Liver (tissue), 3 donors: ENCODE results near the gene SCYGR8.

Experiments used
- HNF4G ChIP-seq: IDR thresholded peaks from 2 replicates; pipeline ENCODE4 v1.6.1; 2016; ENCODE audit warnings: antibody characterized with exemption
- RAD21 ChIP-seq, 2 donors: IDR thresholded peaks; 2 replicates each; pipeline ENCODE4 v1.6.1; 2016; ENCODE audit warnings: antibody characterized with exemption in 2 of 2, mild to moderate bottlenecking in 2 of 2
- RXRA ChIP-seq, 2 donors: IDR thresholded peaks; 2 replicates each; pipeline ENCODE4 v1.6.1; 2017 to 2018; ENCODE audit warnings: antibody characterized with exemption in 2 of 2, mild to moderate bottlenecking in 1 of 2
- SP1 ChIP-seq: IDR thresholded peaks from 2 replicates; pipeline ENCODE4 v1.6.1; 2018; ENCODE audit warnings: antibody characterized with exemption, mild to moderate bottlenecking
- TF ChIP-seq, protein P1 (sequence below): fragments of 150-350 bp; IDR thresholded peaks from 2 replicates; pipeline ENCODE4 v1.5.1; 2017; ENCODE audit warnings: improper control_type of control experiment, low read depth, low read length; ENCODE audit not compliant: missing input control
- TF ChIP-seq, protein P2 (sequence below): IDR thresholded peaks from 2 replicates; pipeline ENCODE4 v1.6.1; 2016; ENCODE audit warnings: antibody characterized with exemption, mild to moderate bottlenecking
- donor health status: healthy.
- donor health status: healthy.

DNA sequence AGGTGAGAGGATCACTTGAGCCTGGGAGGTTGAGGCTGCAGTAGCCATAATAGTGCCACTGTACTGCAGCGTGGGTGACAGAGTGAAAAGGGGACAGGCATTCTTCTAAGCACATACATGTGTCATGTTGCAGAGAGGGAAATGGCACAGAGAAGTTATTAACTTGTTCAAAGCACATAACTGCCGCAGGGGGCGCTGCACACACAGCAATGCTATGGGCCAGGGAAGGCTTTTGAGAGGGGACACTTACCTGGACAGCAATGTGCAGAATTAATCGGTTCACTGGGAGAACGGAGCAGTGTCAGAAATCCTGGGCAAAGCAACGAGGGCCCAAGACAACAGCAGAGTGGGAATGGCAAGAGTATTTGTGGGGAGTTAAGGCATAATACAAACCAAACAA is 2.4 kb downstream of the SCYGR8 start:
- TF ChIP-seq, protein P1, sequence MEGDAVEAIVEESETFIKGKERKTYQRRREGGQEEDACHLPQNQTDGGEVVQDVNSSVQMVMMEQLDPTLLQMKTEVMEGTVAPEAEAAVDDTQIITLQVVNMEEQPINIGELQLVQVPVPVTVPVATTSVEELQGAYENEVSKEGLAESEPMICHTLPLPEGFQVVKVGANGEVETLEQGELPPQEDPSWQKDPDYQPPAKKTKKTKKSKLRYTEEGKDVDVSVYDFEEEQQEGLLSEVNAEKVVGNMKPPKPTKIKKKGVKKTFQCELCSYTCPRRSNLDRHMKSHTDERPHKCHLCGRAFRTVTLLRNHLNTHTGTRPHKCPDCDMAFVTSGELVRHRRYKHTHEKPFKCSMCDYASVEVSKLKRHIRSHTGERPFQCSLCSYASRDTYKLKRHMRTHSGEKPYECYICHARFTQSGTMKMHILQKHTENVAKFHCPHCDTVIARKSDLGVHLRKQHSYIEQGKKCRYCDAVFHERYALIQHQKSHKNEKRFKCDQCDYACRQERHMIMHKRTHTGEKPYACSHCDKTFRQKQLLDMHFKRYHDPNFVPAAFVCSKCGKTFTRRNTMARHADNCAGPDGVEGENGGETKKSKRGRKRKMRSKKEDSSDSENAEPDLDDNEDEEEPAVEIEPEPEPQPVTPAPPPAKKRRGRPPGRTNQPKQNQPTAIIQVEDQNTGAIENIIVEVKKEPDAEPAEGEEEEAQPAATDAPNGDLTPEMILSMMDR = no peak
- TF ChIP-seq HNF4G (no peak), RXRA (IDR thresholded peaks at IDR 0.05) (no peak), RAD21 (IDR thresholded peaks at IDR 0.05) (no peak), SP1 (no peak)
- TF ChIP-seq, protein P2, sequence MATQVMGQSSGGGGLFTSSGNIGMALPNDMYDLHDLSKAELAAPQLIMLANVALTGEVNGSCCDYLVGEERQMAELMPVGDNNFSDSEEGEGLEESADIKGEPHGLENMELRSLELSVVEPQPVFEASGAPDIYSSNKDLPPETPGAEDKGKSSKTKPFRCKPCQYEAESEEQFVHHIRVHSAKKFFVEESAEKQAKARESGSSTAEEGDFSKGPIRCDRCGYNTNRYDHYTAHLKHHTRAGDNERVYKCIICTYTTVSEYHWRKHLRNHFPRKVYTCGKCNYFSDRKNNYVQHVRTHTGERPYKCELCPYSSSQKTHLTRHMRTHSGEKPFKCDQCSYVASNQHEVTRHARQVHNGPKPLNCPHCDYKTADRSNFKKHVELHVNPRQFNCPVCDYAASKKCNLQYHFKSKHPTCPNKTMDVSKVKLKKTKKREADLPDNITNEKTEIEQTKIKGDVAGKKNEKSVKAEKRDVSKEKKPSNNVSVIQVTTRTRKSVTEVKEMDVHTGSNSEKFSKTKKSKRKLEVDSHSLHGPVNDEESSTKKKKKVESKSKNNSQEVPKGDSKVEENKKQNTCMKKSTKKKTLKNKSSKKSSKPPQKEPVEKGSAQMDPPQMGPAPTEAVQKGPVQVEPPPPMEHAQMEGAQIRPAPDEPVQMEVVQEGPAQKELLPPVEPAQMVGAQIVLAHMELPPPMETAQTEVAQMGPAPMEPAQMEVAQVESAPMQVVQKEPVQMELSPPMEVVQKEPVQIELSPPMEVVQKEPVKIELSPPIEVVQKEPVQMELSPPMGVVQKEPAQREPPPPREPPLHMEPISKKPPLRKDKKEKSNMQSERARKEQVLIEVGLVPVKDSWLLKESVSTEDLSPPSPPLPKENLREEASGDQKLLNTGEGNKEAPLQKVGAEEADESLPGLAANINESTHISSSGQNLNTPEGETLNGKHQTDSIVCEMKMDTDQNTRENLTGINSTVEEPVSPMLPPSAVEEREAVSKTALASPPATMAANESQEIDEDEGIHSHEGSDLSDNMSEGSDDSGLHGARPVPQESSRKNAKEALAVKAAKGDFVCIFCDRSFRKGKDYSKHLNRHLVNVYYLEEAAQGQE = no peak
